NCI-H1694 (cell line): ENCODE results near the gene RBMS3.
"Not testable (repeated sequence)": the region's sequence is repeated elsewhere in the genome, so short reads cannot be mapped to it uniquely, and the experiment has no call there.

Source experiments
- DNase-seq: peaks from one replicate; lab custom pipeline; 2025; lab: John Stamatoyannopoulos, UW

The RBMS3 gene

DNA sequence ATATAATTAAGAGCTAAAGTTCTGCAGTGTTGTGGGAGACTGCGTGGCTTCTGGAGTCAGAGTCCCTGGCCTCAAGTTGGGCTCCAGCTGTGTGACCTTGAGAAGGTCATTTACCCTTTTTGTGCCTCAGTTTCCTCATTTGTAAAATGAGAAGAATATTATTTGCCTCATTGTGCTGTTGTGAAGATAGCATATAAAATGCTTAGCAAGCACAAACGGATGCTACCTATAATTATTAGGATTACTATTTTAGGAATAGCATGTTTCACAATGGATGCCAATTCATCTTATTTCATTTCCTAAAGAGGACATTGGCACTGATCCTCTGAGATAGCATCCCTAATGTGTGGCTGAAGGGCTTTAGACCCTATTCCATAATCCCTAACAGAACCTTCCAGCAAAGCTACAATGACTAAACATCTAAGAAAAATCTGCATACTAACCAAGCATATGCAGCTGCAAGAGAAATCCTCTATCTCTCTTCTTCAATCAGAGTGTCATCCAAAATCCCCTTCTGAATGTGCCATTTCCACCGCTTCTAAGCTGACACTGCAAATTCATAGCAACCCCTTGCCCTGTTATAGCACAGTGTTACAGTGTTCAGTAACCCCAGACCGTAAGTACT lies 148.3 kb downstream of the RBMS3 start:
- DNase-seq, result no peak

- DNase-seq, result no peak
These were observed 149.7 kb downstream of the RBMS3 start for GRCh38 chr3:29430558-29430971.

- DNase-seq, result no peak
These were observed 155.9 kb downstream of the RBMS3 start for GRCh38 chr3:29436612-29437323.

- DNase-seq, result no peak
These were observed 157.7 kb downstream of the RBMS3 start for GRCh38 chr3:29438580-29438979.

- DNase-seq, result no peak
These were observed 159.8 kb downstream of the RBMS3 start for GRCh38 chr3:29440413-29441305.

DNA sequence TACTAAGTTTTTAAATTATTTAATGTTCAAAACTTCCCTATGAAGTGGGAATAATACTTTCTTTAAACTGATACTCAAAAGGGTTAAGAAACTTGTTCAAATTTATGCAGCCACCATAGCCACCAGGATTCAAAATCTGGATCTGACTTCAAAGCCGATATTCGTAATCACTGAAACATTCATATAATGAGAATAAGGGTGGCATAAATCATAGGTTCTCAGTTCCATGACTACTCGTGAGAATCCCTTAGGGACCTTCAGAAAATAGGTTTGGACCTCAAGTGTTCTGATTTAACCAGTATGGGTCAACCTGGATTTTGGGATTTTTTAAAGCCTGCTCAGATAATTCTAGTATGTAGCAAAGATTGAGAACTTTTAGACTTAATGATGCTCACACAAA lies 160.6 kb downstream of the RBMS3 start:
- DNase-seq, result no peak

DNA sequence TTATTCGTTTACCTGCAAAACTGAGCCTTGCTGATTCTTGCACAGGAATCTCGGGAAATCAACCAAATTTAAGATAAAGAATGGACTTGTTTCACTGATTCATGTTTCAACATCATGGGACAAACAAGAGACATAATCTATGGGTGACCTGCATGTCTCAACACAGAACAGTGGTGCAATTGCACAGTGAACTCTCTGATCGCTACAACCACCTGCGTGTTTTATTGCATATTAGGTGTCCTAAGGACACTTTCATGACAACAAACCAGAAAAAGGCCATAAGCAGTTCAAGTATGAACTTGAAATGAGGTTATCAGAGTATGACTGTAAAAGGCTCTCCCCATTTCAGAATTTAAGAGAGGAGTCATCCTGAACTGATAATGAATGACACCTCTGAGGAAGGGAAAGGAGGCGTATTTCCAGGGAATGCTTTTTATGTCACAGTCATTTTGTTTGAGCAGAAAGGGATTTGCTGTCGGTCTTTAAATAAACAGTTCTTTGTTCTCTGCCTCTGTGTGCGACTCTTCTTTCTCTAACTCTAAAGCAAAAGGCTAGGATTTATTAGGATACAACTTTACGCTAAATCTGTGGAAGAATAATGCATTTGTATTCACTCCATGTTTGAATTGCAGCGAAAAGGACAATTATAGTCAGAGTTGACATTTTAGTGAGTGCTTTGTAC lies 167.2 kb downstream of the RBMS3 start:
- DNase-seq, result no peak

- no peak for DNase-seq
These were observed 171.0 kb downstream of the RBMS3 start for GRCh38 chr3:29451920-29452319.

GRCh38 chr3:29452934-29453283 lies 172.0 kb downstream of the RBMS3 start:
- DNase-seq, result no peak

DNA sequence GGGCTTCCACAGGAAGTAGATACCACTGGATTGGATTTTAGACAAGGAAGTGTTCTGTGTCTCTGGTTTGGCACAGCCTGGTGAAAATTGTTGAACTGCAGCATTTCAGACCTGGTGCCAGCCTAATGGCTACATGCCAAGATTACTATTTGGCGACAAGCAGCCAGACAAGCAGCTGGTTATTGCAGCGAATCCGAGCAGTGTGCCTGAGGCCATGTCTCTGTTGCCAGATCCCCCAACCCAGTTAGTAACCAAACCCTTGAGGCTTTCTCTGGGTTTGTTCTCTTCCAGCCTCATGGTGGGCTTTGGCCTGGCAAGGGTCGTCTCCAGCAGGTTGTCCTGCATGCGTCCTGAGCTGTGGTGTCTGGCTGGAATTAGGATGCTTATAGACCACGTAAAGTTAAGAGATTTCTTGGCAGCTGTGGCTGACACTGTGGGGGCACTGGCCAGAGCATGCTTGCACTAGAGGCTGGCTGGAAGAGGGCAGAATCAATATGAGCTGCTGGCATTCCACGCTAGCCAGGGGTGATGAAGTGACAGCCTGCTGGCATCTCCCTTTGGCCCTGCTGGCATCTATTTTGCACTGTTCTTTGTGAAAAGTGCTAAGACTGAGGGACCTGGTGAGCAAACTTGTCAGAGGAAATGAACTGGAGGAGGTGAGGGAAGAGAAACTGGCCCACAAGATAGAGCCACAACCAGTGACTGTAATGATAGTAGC lies 172.6 kb downstream of the RBMS3 start:
- peak; percentile 23 for DNase-seq

DNA sequence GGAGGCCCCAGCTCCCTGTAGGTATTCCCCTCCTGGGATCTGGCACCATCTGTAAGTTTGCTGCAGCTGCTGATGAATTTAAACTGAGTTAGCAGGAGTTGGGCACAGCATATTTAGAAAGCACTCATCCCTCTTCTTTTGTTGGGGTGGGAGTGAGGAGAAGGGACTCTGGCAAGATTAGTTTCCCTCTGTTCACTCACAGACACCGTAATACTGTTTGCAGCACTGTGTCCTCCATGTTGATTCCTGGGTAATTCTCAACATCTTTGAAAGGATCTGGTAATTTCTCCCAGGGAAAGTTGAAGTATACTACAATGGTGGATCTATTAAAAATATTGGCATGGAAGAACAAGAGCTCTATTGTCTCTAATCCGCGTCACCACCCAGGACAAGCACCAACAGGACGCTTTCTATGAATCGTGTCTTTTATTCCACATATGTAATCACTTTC lies 173.3 kb downstream of the RBMS3 start:
- no peak for DNase-seq

DNA sequence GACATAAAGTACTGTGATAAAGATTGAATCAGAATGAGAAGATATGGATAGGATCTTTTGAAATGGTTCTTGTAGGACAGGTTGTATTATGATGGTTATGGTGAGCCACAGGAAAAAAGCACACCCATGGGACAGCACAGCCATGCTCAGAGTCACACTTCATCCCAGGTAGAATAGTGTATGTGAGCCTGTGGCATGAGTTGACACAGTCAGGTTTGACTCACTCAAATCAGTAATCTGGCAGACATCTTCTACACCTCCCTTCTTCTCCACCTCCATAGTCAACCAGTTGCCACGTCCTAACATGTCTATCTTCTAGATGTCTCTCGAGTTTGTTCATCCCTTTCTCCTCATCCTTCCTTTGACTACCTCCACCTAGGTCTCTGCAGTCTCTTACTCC lies 176.0 kb downstream of the RBMS3 start:
- DNase-seq, result no peak

GRCh38 chr3:29463304-29463703 lies 182.4 kb downstream of the RBMS3 start:
- no peak for DNase-seq

- DNase-seq, result no peak
These were observed 185.0 kb downstream of the RBMS3 start for GRCh38 chr3:29465836-29466235.

- DNase-seq, result no peak
These were observed 185.6 kb downstream of the RBMS3 start for GRCh38 chr3:29466442-29466841.

DNA sequence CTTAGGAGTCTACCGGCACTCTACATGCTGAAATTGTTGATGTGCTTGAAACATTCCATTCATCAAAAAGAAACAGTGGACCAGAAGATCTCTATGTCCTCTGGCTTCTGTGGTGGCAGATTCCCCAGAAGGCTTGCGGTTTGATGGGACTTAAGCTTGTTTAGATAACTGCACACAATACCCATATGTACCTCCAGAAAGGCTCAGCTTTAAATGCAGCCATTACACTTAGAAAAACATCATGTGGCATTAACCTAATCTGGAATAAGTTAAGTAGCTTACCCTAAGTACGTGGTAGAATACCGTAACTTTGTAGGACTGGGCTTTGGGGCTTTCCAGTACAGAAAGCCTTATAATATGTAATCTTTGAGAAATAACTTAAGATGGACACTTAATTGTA lies 187.3 kb downstream of the RBMS3 start:
- no peak for DNase-seq

GRCh38 chr3:29473481-29474170 lies 192.8 kb downstream of the RBMS3 start:
- not testable (repeated sequence) for DNase-seq

- no peak for DNase-seq
These were observed 194.5 kb downstream of the RBMS3 start for GRCh38 chr3:29475305-29475840.

DNA sequence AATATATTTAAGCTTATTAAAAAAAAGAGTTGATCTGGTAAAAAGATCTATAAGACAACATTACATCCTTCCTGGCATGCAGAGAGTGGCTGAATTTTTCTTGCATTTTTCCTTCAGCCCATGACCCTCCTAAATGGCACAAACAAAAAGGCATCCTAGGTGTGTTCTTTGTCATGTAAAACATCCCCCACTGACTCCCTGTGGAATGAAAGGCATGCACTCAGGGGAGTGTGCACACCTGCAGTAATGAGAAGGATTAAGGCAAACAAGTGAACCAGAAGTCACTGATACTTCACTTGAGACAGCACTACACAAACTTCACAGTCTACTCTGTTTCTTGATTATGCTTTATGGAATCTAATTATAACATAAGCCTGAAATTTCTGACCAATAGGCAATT lies 195.0 kb downstream of the RBMS3 start:
- DNase-seq, result no peak

DNA sequence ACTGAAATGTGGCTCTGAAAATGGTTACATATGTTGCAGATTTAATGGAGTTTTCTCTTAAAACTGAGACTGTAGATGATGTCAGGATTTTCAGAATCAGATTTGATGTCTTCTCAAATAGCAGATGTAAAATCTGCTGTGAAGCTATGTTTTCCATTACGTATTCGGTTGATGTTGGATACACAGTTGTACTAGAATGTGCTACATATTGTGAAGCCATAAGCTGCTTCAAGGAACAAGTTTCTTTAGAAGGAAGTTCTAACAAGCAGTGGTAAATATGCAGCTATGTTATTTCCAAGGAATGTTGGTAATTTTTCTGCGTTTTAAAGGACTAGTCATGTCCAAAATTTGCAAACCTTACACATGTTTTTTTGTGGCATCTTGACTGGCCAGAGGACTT lies 197.7 kb downstream of the RBMS3 start:
- no peak for DNase-seq

DNA sequence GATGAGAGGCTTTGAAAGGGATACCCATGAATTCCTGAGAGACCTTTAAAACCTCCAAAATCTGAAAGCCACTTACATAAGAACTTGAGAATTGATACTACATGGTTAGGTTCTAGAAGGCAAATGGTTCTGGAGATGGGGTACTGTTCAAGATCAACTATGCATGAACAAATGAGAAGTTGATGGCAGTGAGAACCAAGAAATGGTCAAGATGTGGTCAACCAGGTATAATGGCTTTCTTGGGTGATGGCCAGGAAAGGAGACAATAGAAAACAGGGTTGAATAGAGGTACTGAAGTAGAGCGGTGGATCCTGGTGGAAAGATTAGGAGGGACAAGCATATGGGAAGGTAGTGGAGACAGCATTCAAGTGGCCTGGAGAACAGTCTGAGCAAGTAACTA lies 200.4 kb downstream of the RBMS3 start:
- DNase-seq, result no peak
